Measurements from ENCODE around the gene MUC5B. TPM values are rescaled to one million over a fixed set of nuclear protein-coding genes. Genes with fewer than 3 reads are reported as not detected.
A peak's percentile ranks its signal among the peaks of the same experiment; 100 is the strongest.

Gene MUC5B
- total RNA-seq, 1 experiment from 2014 or later: 2.1 TPM

GRCh38 chr11:1297576-1298473, 75.0 kb downstream of the MUC5B start:
- H3K4me3 ChIP-seq: no peak overlapping the region
- H3K36me3 ChIP-seq (ENCODE audit: low read depth): no peaks in the 10 kb centered on the region
- DNase-seq: no peak
- no peaks in the 10 kb centered on the region for H3K9me2 ChIP-seq (ENCODE audit: insufficient read depth)
- ChIA-PET CTCF (no interaction called here), POLR2A (ENCODE audit: unreplicated experiment) (no interaction called here)
- H3K27me3 ChIP-seq (ENCODE audit: insufficient read depth, low read depth): no peaks in the 10 kb centered on the region
- no peak for TF ChIP-seq CTCF (conservative IDR thresholded peaks at IDR 0.05)
- TF ChIP-seq EZH2 (IDR thresholded peaks at IDR 0.05; ENCODE audit: low read depth): no peak
- peaks cover 4% of the 10 kb centered on the region; the same call in 1 of the 2 replicates for H3F3A ChIP-seq (ENCODE audit: insufficient read depth, low read depth)
- peaks cover 12% of the 10 kb centered on the region for H3K4me1 ChIP-seq (replicated peaks; ENCODE audit: insufficient read depth)
- no peak overlapping the region for H3K27ac ChIP-seq
- H3K9me3 ChIP-seq (ENCODE audit: insufficient read depth, low read depth): no peaks in the 10 kb centered on the region
- peaks cover 27% of the 10 kb centered on the region for H3K79me2 ChIP-seq (ENCODE audit: low read depth)
- H2AFZ ChIP-seq: no peak overlapping the region
- H4K20me1 ChIP-seq (ENCODE audit: insufficient read depth): peaks cover 13% of the 10 kb centered on the region
- no peak overlapping the region for H3K4me2 ChIP-seq
- intact Hi-C loops (cut with micrococcal nuclease; ENCODE audit: unreplicated experiment): no loop called here
- no TSS peak for BruUV-seq (replicated peaks)

GRCh38 chr11:1298695-1299492, 76.0 kb downstream of the MUC5B start:
- H3K4me1 ChIP-seq (replicated peaks; ENCODE audit: insufficient read depth): peaks cover 16% of the 10 kb centered on the region
- ChIA-PET CTCF (no interaction called here), POLR2A (ENCODE audit: unreplicated experiment) (no interaction called here)
- no peaks in the 10 kb centered on the region for H3K9me3 ChIP-seq (ENCODE audit: insufficient read depth, low read depth)
- peaks cover 33% of the 10 kb centered on the region for H3K79me2 ChIP-seq (ENCODE audit: low read depth)
- DNase-seq: peak; percentile 66 to 75
- no TSS peak for BruUV-seq (replicated peaks)
- H3K36me3 ChIP-seq (ENCODE audit: low read depth): no peaks in the 10 kb centered on the region
- H2AFZ ChIP-seq: no peak overlapping the region
- H3K4me2 ChIP-seq: peak overlapping the region; percentile 44
- H3K27ac ChIP-seq: 0 out of 2 replicates have a peak overlapping the region, but pooled peaks have one; percentile 16
- intact Hi-C loops (cut with micrococcal nuclease; ENCODE audit: unreplicated experiment): no loop called here
- no peaks in the 10 kb centered on the region for H3K27me3 ChIP-seq (ENCODE audit: insufficient read depth, low read depth)
- H4K20me1 ChIP-seq (ENCODE audit: insufficient read depth): peaks cover 13% of the 10 kb centered on the region
- H3F3A ChIP-seq (ENCODE audit: insufficient read depth, low read depth): peaks cover 7% of the 10 kb centered on the region; the same call in 1 of the 2 replicates
- no peaks in the 10 kb centered on the region for H3K9me2 ChIP-seq (ENCODE audit: insufficient read depth)
- H3K4me3 ChIP-seq: no peak overlapping the region
- TF ChIP-seq EZH2 (IDR thresholded peaks at IDR 0.05; ENCODE audit: low read depth) (no peak), CTCF (conservative IDR thresholded peaks at IDR 0.05) (no peak)

- no peaks in the 10 kb centered on the region for H3K9me2 ChIP-seq (ENCODE audit: insufficient read depth)
- H3K79me2 ChIP-seq (ENCODE audit: low read depth): peaks cover 40% of the 10 kb centered on the region
- no TSS peak for BruUV-seq (replicated peaks)
- POLR2A ChIA-PET (ENCODE audit: unreplicated experiment): no interaction called here
- no peaks in the 10 kb centered on the region for H3K9me3 ChIP-seq (ENCODE audit: insufficient read depth, low read depth)
- peaks cover 13% of the 10 kb centered on the region for H4K20me1 ChIP-seq (ENCODE audit: insufficient read depth)
- peaks cover 23% of the 10 kb centered on the region for H3K4me1 ChIP-seq (replicated peaks; ENCODE audit: insufficient read depth)
- CTCF ChIA-PET: no interaction called here
- no peak overlapping the region for H2AFZ ChIP-seq
- H3K4me2 ChIP-seq: peak overlapping the region; percentile 44
- H3K27ac ChIP-seq: 0 out of 2 replicates have a peak overlapping the region, but pooled peaks have one; percentile 16
- intact Hi-C loops (cut with micrococcal nuclease; ENCODE audit: unreplicated experiment): no loop called here
- TF ChIP-seq EZH2 (IDR thresholded peaks at IDR 0.05; ENCODE audit: low read depth): no peak
- TF ChIP-seq CTCF (conservative IDR thresholded peaks at IDR 0.05): no peak
- H3K4me3 ChIP-seq: no peak overlapping the region
- H3K27me3 ChIP-seq (ENCODE audit: insufficient read depth, low read depth): no peaks in the 10 kb centered on the region
- no peak for DNase-seq
- peaks cover 9% of the 10 kb centered on the region; the same call in 1 of the 2 replicates for H3F3A ChIP-seq (ENCODE audit: insufficient read depth, low read depth)
- no peaks in the 10 kb centered on the region for H3K36me3 ChIP-seq (ENCODE audit: low read depth)
Measured at GRCh38 chr11:1299621-1300020, 76.8 kb downstream of the MUC5B start.

Data from PC-9 (cell line).